Measurements from ENCODE around the gene R3HCC1L.

DNA sequence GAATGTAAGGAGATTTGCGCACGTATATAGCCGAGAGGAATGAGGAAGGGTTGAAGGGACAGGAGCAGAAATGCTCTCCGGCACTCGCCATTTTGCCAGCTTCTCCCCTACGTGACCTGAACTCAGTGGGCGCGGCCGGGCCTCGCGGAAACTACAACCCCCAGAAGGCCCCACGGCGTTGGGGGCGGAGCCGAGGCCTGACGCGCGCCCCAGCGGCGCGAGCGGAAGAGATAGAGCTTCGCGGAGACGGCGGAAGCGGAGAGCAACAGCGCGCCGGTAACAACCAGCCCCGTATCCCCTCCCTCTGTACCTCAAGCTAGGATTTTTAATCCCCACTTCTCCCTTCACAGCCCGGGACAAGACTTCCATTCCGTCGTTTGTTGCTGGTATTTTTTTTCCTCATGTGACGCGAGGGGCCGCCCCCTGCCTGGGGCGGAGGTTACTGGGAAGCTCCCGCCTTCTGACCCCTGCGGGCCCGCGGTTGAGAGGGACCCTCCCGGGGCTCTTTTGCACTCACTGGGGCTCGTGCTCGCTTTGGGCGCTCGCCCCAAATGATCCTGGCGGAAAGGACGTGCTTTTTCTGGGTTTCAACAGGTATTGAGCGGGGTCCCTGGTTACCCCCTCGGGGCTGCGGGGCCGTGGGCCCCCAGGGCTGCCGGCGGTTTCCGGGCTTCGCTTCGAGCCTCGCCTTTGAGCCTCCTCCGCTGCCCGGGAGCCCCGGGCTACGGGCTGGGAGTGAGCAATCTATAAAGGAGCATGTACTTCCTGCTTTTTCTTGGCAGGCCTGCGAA, at the start of gene R3HCC1L:
- TF ChIP-seq, protein P1, sequence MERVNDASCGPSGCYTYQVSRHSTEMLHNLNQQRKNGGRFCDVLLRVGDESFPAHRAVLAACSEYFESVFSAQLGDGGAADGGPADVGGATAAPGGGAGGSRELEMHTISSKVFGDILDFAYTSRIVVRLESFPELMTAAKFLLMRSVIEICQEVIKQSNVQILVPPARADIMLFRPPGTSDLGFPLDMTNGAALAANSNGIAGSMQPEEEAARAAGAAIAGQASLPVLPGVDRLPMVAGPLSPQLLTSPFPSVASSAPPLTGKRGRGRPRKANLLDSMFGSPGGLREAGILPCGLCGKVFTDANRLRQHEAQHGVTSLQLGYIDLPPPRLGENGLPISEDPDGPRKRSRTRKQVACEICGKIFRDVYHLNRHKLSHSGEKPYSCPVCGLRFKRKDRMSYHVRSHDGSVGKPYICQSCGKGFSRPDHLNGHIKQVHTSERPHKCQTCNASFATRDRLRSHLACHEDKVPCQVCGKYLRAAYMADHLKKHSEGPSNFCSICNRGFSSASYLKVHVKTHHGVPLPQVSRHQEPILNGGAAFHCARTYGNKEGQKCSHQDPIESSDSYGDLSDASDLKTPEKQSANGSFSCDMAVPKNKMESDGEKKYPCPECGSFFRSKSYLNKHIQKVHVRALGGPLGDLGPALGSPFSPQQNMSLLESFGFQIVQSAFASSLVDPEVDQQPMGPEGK (CRISPR knock-in tag; IDR thresholded peaks at IDR 0.05; ENCODE audit: borderline replicate concordance) = 0 out of 2 replicates have a peak, but pooled peaks have one; percentile 30
- no peak for TF ChIP-seq ISL1 (CRISPR knock-in tag; IDR thresholded peaks at IDR 0.05)
- TF ChIP-seq BACH2 (CRISPR knock-in tag; IDR thresholded peaks at IDR 0.05; ENCODE audit: borderline replicate concordance) = no peak
- TF ChIP-seq, protein P2, sequence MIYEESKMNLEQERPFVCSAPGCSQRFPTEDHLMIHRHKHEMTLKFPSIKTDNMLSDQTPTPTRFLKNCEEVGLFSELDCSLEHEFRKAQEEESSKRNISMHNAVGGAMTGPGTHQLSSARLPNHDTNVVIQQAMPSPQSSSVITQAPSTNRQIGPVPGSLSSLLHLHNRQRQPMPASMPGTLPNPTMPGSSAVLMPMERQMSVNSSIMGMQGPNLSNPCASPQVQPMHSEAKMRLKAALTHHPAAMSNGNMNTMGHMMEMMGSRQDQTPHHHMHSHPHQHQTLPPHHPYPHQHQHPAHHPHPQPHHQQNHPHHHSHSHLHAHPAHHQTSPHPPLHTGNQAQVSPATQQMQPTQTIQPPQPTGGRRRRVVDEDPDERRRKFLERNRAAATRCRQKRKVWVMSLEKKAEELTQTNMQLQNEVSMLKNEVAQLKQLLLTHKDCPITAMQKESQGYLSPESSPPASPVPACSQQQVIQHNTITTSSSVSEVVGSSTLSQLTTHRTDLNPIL (CRISPR knock-in tag; IDR thresholded peaks at IDR 0.05; ENCODE audit: low read depth) = no peak
